K562 (cell line): ENCODE measurements around the gene LAMB4. TPM values are rescaled to one million over a fixed set of nuclear protein-coding genes. Genes with fewer than 3 reads are reported as not detected.

ENCODE experiments used
- ATAC-seq: fragments of 200-7000 bp; cut with Tn5 transposase; 3 replicates; pipeline ENCODE4 v1.9.1; 2020; ENCODE audit warnings: moderate library complexity
- BruUV-seq: library from RNA; stranded (reverse); fragments of 400-500 nt; replicated peaks from 2 replicates; lab custom pipeline; 2021; lab: Mats Ljungman, UMichigan
- CTCF ChIA-PET: fragments of 300-600 bp; formaldehyde crosslinking; extraction: SDS; loops from one replicate; lab custom pipeline; 2021; ENCODE audit warnings: low intra/inter-chr PET ratio; lab: Yijun Ruan, JAX
- POLR2A ChIA-PET: fragments of 300-600, 350-650 bp; sonication (Branson Sonifier 250); formaldehyde crosslinking; extraction: SDS; loops from one replicate; lab custom pipeline; 2021; ENCODE audit warnings: antibody characterized with exemption, inconsistent platforms; lab: Yijun Ruan, JAX
- DNase-seq, 4 experiments: peaks; one replicate each; pipeline versions ENCODE4 v3.0.0 to v3.0.0-alpha.2; 2011 to 2018; ENCODE audit warnings: low spot score in 3 of 4, mixed read lengths in 3 of 4; ENCODE audit errors: extremely low read depth in 1 of 4
- FAIRE-seq: peaks from 2 replicates; lab custom pipeline; 2011; peaks lifted over from hg19 to GRCh38; lab: Jason Lieb, UNC
- H2AFZ ChIP-seq: 2 replicates; pipeline ENCODE4 v1.6.0; 2011; ENCODE audit warnings: low read depth, low read length, control low read depth, inconsistent platforms
- H3K27ac ChIP-seq: fragments of 200-600 bp; 3 replicates; pipeline ENCODE4 v1.8.0; 2011; ENCODE audit warnings: low read depth, mild to moderate bottlenecking, control low read depth, inconsistent platforms, low read length, moderate library complexity, mixed read lengths; ENCODE audit errors: extremely low read depth
- H3K27me3 ChIP-seq, 2 experiments: fragments of 300-600 bp in 1 of 2; 2 replicates in 1 of 2; 3 replicates in 1 of 2; pipeline versions ENCODE4 v1.6.0 to v1.8.0; 2011; ENCODE audit warnings: inconsistent platforms in 2 of 2, low read length in 2 of 2, mild to moderate bottlenecking in 1 of 2, mixed read lengths in 1 of 2, moderate library complexity in 1 of 2; ENCODE audit not compliant: control insufficient read depth in 2 of 2, insufficient read depth in 2 of 2
- H3K36me3 ChIP-seq: fragments of 300-600 bp; 3 replicates; pipeline ENCODE4 v1.8.0; 2011; ENCODE audit warnings: mild to moderate bottlenecking, low read length, inconsistent platforms; ENCODE audit not compliant: control insufficient read depth, insufficient read depth
- H3K4me1 ChIP-seq, 2 experiments: fragments of 200-600 bp in 1 of 2; replicated peaks in 1 of 2; 2 replicates in 1 of 2; 3 replicates in 1 of 2; pipeline versions ENCODE4 v1.5.1 to v1.8.0; 2011; ENCODE audit warnings: inconsistent platforms in 2 of 2, low read length in 2 of 2, mild to moderate bottlenecking in 1 of 2, mixed read lengths in 1 of 2, moderate library complexity in 1 of 2; ENCODE audit not compliant: control insufficient read depth in 2 of 2, insufficient read depth in 2 of 2
- H3K4me2 ChIP-seq: 2 replicates; pipeline ENCODE4 v1.6.1; 2011; ENCODE audit warnings: low read length, control low read depth, inconsistent platforms, mixed read lengths; ENCODE audit not compliant: insufficient read depth
- H3K4me3 ChIP-seq: fragments of 200-600 bp; sonication (generic), shearing (Covaris generic); 2 replicates; pipeline ENCODE4 v1.5.1; 2016; ENCODE audit warnings: control low read depth, inconsistent platforms
- H3K79me2 ChIP-seq: fragments of 200-600 bp; 3 replicates; pipeline ENCODE4 v1.8.0; 2011; ENCODE audit warnings: low read length, inconsistent platforms; ENCODE audit not compliant: control insufficient read depth, insufficient read depth
- H3K9ac ChIP-seq, 2 experiments: 2 replicates each; pipeline versions ENCODE4 v1.6.0 to v1.6.1; 2011; ENCODE audit warnings: low read depth in 2 of 2, low read length in 2 of 2, control low read depth in 1 of 2, inconsistent platforms in 1 of 2, mild to moderate bottlenecking in 1 of 2, mixed read lengths in 1 of 2; ENCODE audit not compliant: insufficient read depth in 1 of 2
- H3K9me1 ChIP-seq: one replicate; pipeline ENCODE4 v1.6.0; 2011; ENCODE audit warnings: inconsistent platforms, mild to moderate bottlenecking, low read length, moderate library complexity; ENCODE audit not compliant: control insufficient read depth, insufficient read depth
- H3K9me3 ChIP-seq: replicated peaks from 2 replicates; pipeline ENCODE4 v1.5.1; 2011; ENCODE audit warnings: low read depth, low read length, inconsistent platforms; ENCODE audit not compliant: control insufficient read depth, insufficient read depth
- H4K20me1 ChIP-seq: replicated peaks from 2 replicates; pipeline ENCODE4 v1.6.1; 2011; ENCODE audit warnings: low read length, inconsistent platforms, mixed read lengths; ENCODE audit not compliant: control insufficient read depth, insufficient read depth
- AFF1 ChIP-seq, 2 experiments: fragments of 450-650 bp; IDR thresholded peaks; 2 replicates each; pipeline ENCODE4 v1.6.1; 2018; ENCODE audit warnings: mild to moderate bottlenecking in 2 of 2, low read depth in 1 of 2; ENCODE audit not compliant: partially characterized antibody in 2 of 2
- CREB3 ChIP-seq: fragments of 450-650 bp; conservative IDR thresholded peaks from 2 replicates; pipeline ENCODE4 v1.6.1; 2016; ENCODE audit warnings: missing genetic modification characterization, low read depth, mild to moderate bottlenecking, missing compliant biosample characterization, moderate library complexity
- CTCFL ChIP-seq: IDR thresholded peaks from 2 replicates; pipeline ENCODE4 v1.6.1; 2011; ENCODE audit warnings: borderline replicate concordance, low read depth, mild to moderate bottlenecking, moderate library complexity, low read length; ENCODE audit not compliant: insufficient read depth, poor library complexity, severe bottlenecking
- GATAD2A ChIP-seq: fragments of 450-650 bp; IDR thresholded peaks from 2 replicates; pipeline ENCODE4 v1.6.1; 2017
- MCM3 ChIP-seq: fragments of 450-650 bp; IDR thresholded peaks from 2 replicates; pipeline ENCODE4 v1.6.1; 2016
- MEIS2 ChIP-seq: fragments of 450-650 bp; IDR thresholded peaks from 2 replicates; pipeline ENCODE4 v1.6.1; 2014; ENCODE audit warnings: mild to moderate bottlenecking; ENCODE audit not compliant: partially characterized antibody
- NFIX ChIP-seq: fragments of 250-450 bp; sonication (Bioruptor Pico); IDR thresholded peaks from 2 replicates; pipeline ENCODE4 v1.4.0; 2020; ENCODE audit warnings: low read depth, mild to moderate bottlenecking, moderate library complexity
- PBX2 ChIP-seq, 2 experiments: IDR thresholded peaks in 1 of 2; conservative IDR thresholded peaks in 1 of 2; 2 replicates each; pipeline ENCODE4 v1.6.1; 2016; ENCODE audit warnings: low read depth in 2 of 2, mild to moderate bottlenecking in 1 of 2, missing compliant biosample characterization in 1 of 2, missing genetic modification characterization in 1 of 2, moderate library complexity in 1 of 2
- PKNOX1 ChIP-seq: fragments of 450-650 bp; IDR thresholded peaks from 2 replicates; pipeline ENCODE4 v1.6.1; 2016
- TAF1 ChIP-seq: IDR thresholded peaks from 2 replicates; pipeline ENCODE4 v1.6.1; 2011; ENCODE audit warnings: mild to moderate bottlenecking, low read length, moderate library complexity; ENCODE audit not compliant: insufficient read depth, control insufficient read depth, severe bottlenecking; ENCODE audit errors: extremely low read depth
- WGBS: fragments of 100-300 bp; shearing (Covaris generic); methylation state at CpG from one replicate; pipeline ENCODE4 v1.1.6; 2016; ENCODE audit warnings: low coverage, mixed read lengths; ENCODE audit not compliant: insufficient coverage; ENCODE audit errors: missing lambda C conversion rate; 5-methylcytosine and 5-hydroxymethylcytosine counted together
- in situ Hi-C: fragments of 300-500 bp; cut with MboI; formaldehyde crosslinking; loops from 4 replicates; pipeline ENCODE4 v1.15.0; 2018; ENCODE audit warnings: inconsistent platforms, mixed read lengths
- intact Hi-C: fragments of 100-400 bp; cut with micrococcal nuclease; formaldehyde crosslinking; loops from 2 replicates; pipeline ENCODE4 v1.14.2; 2022
- polyA plus RNA-seq, 8 experiments: library from polyadenylated mRNA; depleted of rRNA in 4 of 8; stranded (reverse) in 5 of 8; unstranded in 3 of 8; fragments of >200 nt; fragmentation: Nextera tagmentation in 2 of 8; fragmentation: Illumina TruSeq in 1 of 8; extraction: Ambion mirVana in 2 of 8; extraction: Trizol in 1 of 8; gene quantifications; 2 replicates each; pipeline versions ENCODE4 v1.2.1 to v1.2.3, GENCODE V29; 2011 to 2014; ENCODE audit warnings: inconsistent platforms in 1 of 8, missing spikeins in 1 of 8
- total RNA-seq, 7 experiments: library from RNA; depleted of rRNA in 6 of 7; stranded (reverse); fragments of >200 nt in 6 of 7; fragmentation: Illumina TruSeq in 2 of 7; extraction: Trizol in 2 of 7; gene quantifications; 2 replicates each; pipeline versions ENCODE4 v1.2.1 to v1.2.3, GENCODE V29; 2011 to 2021; ENCODE audit warnings: low replicate concordance in 1 of 7

The LAMB4 gene
- total and polyA plus RNA-seq, 9 of the 15 experiments (the other 6 are each of a cell fraction or from before 2014, with no cell fraction given): 0.06 to 0.13 (median 0.07) TPM; not detected in 6

GRCh38 chr7:108048422-108048821 is 81.7 kb downstream of the LAMB4 start:
- no peak for ATAC-seq
- Histone ChIP-seq H3K9me1 (no peaks in the 10 kb centered on the region), H4K20me1 (no peaks in the 10 kb centered on the region), H3K9me3 (no peaks in the 10 kb centered on the region), H3K4me2 (no peak overlapping the region), H3K9ac (no peak overlapping the region), H3K36me3 (no peaks in the 10 kb centered on the region), H2AFZ (no peak overlapping the region), H3K4me1 (no peaks in the 10 kb centered on the region), H3K4me3 (no peak overlapping the region), H3K27me3 (no peaks in the 10 kb centered on the region), H3K79me2 (no peaks in the 10 kb centered on the region), H3K27ac (no peak overlapping the region)
- FAIRE-seq: no peak
- POLR2A ChIA-PET: no interaction called here
- BruUV-seq: no TSS peak
- intact Hi-C loops (no loop called here), in situ Hi-C loops (no loop called here)
- CTCF ChIA-PET: no interaction called here
- DNase-seq: no peak
- WGBS: 46% methylated on average over 3 of the region's 3 CpGs
- no peak for TF ChIP-seq AFF1 (IDR thresholded peaks at IDR 0.05; ENCODE audit: low read depth in 1 of 2, partially characterized antibody in 2 of 2)
- TF ChIP-seq CTCFL: no peak
- TF ChIP-seq PBX2 (CRISPR knock-in tag; IDR thresholded peaks at IDR 0.05; ENCODE audit: low read depth): no peak
- peak; percentile 72 for TF ChIP-seq PBX2 (tag; conservative IDR thresholded peaks at IDR 0.05; ENCODE audit: low read depth)
- no peak for TF ChIP-seq TAF1
- TF ChIP-seq PKNOX1: peak; percentile 61
- no peak for TF ChIP-seq MCM3
- TF ChIP-seq GATAD2A: no peak
- TF ChIP-seq NFIX (CRISPR knock-in tag): no peak
- TF ChIP-seq MEIS2: peak; percentile 74
- TF ChIP-seq CREB3 (tag): no peak
